Stimulated activated CD4-positive, alpha-beta T cell treated with anti-CD3 and anti-CD28 coated beads, Interleukin-1b, Interleukin-23, amount 100 ng/mL, for 24 hours (primary cell): Measurements from ENCODE around the gene YJU2.
A peak's percentile ranks its signal among the peaks of the same experiment; 100 is the strongest.

Source experiments
- DNase-seq, 4 experiments: peaks; one replicate each; pipeline ENCODE4 v3.0.0-alpha.2; 2020; ENCODE audit warnings: low read depth in 4 of 4, low spot score in 1 of 4

Gene YJU2

DNA sequence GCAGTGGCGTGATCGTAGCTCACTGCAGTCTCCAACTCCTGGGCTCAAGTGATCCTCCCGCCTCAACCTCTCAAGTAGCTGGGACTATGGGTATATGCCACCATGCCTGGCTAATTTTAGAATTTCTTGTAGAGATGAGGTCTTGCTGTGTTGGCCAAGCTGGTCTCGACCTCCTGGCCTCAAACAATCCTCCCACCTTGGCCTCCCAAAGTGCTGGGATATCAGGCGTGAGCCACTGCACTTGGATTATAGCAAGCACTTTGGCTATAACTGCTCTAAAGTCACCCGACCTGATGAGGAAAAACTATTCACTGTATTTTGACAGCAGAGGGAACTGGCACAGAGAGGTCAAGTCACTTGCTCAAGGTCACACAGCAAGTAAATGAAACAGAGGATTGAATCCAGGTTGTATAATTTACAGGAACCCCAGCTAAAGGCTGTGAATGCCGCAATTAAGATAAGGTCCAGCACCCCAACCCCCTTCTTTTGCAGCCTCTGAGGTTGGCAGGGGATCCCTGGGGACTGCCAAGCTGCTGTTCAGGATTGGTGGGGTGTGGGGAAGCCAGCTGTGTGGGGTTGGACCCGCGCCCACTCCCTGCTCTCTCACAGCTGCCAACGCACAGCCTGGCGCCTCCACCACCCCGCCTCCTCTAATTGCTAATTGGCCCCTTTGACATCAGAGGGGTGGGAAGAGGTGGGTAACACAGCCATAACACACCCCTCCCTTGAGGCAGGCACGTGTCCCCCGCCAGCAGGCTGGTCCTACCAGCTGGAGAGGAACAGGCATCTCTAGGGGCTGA, 49.3 kb downstream of the YJU2 start:
- DNase-seq: no peak

GRCh38 chr19:4297901-4298809, 51.3 kb downstream of the YJU2 start:
- DNase-seq: peak in 1 of 4 experiments; percentile 18

GRCh38 chr19:4298810-4299550, 52.1 kb downstream of the YJU2 start:
- no peak for DNase-seq

DNA sequence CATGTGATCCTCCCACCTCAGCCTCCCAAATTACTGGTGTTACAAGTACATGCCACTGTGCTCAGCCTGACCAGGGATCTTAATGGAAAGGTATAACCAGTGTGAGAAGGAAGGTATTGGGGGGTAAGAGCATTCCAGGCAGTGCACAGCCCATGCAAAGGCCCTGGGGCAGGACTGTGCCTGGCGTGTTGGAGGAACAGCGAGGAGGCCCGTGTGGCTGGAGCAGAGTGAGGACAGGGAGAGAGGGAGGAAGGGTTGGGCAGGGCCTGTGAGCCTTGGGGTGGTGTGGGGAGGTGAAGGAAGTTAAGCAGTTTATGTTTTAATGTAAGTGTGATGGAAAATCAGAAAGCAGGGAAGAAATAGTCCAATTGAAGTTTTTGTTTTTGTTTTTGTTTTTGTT, 53.7 kb downstream of the YJU2 start:
- no peak for DNase-seq

DNA sequence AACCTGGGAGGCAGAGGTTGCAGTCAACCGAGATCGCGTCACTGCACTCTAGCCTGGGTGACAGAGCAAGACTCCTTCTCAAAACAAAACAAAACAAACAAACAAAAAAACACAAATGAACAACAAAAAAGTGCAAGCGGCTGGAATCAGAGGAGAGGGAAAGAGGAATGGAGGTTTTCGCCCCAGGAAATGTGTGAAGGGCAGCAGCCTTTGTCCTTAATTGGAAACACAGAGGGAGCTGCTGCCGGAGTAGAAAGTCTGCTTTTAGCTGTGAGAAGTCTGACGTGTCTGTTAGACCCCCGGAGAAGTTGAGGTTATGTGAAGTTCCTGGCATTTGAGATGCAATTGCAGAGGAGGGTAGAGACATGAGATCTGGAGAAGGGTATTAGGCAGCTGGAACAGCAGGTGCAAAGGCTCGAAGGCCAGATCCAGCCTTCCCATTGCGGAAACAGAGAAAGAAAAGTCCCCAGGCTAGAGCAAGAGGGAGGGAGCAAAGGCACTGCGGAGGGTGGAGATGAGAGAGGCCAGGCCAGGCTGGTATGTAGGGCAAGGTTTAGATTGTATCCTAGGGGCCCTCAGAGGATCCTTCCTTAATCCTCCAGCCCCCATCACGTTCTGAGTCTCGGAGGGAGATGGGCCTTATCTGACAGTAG, 54.8 kb downstream of the YJU2 start:
- DNase-seq: no peak

GRCh38 chr19:4302243-4302640, 55.4 kb downstream of the YJU2 start, which contains the start of gene TMIGD2:
TSS of gene TMIGD2 (minus strand) at chr19:4302389. CDS start at chr19:4302385, 4 bp downstream.
- DNase-seq: no peak

GRCh38 chr19:4303819-4304537, 57.1 kb downstream of the YJU2 start:
- DNase-seq: no peak

DNA sequence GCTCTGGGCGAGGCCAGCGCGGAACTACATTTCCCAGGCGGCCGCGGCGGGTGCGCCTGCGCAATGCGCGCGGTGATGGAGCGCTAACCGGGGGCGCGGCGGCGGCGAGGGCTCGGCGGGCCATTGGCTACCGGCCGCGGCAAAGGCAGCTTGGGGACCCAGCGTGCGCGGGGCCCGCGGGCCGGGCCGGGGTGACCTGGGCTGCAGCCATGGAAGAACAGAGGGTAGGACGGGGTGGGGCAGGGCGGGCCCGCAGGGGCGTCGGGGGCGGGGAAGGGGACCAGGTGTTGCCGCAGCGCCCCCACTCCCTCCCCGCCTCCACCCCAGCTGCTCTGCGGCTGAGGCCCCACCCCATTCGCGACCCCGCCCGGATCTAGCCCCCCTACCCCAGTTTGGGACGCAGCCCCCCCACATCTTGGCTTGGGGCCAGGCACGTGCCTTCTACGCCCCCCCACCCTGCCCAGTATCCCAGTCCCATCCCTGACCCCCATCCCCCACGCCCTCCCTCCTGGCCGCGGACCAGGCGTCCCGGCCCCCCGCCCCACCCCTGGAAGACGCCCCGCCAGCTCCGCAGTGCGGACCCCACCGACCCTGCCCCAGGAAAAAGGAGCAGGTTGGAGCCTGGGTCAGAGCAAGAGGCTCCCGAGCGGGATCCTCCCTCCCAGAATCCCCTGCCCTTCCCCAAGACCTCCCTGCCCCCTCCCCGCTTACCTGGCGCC, 57.8 kb downstream of the YJU2 start, which contains the start of gene FSD1:
Gene FSD1 (plus strand): TSS at position 61 of the 719 bp plus-strand sequence. CDS start 149 bp downstream, at position 210.
- peak; percentile 45 to 79 (median 62) for DNase-seq

DNA sequence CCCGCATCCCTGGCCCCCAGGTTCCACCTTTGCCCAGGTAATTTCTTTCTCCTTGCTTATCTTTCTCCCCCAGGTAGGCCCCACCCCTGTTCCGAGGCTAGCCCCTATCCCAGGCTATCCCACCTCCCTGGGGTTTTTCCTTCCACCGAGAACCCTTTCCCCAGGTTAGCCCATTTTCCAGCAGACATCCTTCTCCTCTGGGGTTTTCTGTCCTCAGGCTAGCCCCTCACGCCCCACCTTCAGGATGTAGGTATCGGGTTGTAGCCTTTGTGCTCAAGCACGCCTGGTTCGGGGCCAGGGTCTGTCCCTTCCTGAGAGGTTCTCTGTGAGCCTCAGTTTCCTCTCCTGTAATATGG, 58.4 kb downstream of the YJU2 start:
- no peak for DNase-seq

DNA sequence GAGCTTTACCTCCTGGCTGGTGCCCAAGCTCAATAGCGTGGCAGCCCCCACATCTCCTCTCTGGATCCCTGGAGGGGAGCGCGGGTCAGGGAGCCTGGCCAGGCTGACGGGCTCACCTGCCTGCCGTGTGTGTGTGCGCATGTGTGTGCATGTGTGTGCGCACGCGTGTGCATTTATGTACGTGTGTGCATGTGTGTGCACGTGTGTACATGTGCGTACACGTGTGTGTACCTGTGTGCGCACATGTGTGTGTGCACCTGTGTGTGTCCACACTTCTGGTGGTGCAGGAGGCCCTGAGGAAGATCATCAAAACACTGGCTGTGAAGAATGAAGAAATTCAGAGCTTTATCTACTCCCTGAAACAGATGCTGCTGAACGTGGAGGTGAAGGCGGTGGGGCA, 58.8 kb downstream of the YJU2 start:
- DNase-seq: no peak

DNA sequence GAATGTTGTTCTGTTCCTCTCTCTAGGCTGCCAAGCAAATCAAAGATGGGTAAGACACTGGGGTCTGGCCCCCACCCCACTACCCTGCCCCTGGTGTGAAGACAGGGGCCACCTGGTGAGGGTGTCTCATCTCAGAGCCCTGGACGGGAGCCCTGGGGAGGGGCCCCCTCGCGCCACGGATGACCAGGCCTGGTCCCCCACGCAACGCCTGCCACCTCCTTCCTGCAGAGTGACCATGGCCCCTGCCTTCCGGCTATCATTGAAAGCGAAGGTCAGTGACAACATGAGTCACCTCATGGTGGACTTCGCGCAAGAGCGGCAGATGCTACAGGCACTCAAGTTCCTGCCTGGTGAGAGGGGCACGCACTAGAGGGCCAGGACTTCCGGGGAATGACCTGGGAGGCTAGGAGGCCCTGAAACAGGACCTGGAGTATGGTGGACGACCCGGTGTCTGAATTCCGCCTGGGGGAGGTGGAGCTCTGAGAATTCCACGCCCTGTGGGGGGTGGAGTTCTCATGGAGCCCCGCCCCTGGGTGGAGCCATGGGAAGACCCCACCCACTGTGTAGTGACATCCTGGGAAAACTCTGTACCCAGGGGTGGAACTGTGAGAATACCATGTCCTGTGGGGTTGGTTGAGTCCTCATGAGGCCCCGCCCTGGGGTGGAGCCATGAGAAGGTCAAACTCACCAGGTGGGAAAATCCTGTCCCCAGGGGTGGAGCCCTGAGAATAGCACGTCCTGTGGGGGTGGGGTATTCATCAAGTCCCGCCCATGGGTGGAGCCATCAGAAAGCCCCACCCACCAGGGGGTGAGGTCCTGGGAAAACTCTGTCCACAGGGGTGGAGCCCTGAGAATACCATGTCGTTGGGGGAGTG, 63.6 kb downstream of the YJU2 start:
- DNase-seq: no peak

GRCh38 chr19:4313847-4314490, 67.1 kb downstream of the YJU2 start:
- no peak for DNase-seq

GRCh38 chr19:4316956-4317355, 70.1 kb downstream of the YJU2 start:
- no peak for DNase-seq

GRCh38 chr19:4318460-4318859, 71.6 kb downstream of the YJU2 start:
- no peak for DNase-seq
